HG03066 (cell line): ENCODE measurements around the gene SCGB1D1.
"Not testable (repeated sequence)": the region's sequence is repeated elsewhere in the genome, so short reads cannot be mapped to it uniquely, and the experiment has no call there.

Experiments used
- ATAC-seq: cut with Tn5 transposase; IDR thresholded peaks from one replicate; pipeline ENCODE4 v1.9.1; 2021; ENCODE audit warnings: low read depth; ENCODE audit not compliant: unreplicated experiment

The SCGB1D1 gene

GRCh38 chr11:62157603-62158002 lies 32.4 kb upstream of the SCGB1D1 start:
- no peak for ATAC-seq

- no peak for ATAC-seq
These were observed 23.6 kb upstream of the SCGB1D1 start for GRCh38 chr11:62166371-62166770.

- ATAC-seq, result no peak
These were observed 20.6 kb upstream of the SCGB1D1 start for GRCh38 chr11:62169448-62169847.

- no peak for ATAC-seq
These were observed 20.1 kb upstream of the SCGB1D1 start for GRCh38 chr11:62169935-62170334.

- no peak for ATAC-seq
These were observed 18.7 kb upstream of the SCGB1D1 start for GRCh38 chr11:62171261-62171723.

GRCh38 chr11:62172294-62172693 lies 17.7 kb upstream of the SCGB1D1 start:
- no peak for ATAC-seq

GRCh38 chr11:62176766-62177165 lies 13.2 kb upstream of the SCGB1D1 start:
- ATAC-seq, result no peak

- ATAC-seq, result no peak
These were observed 10.0 kb upstream of the SCGB1D1 start for GRCh38 chr11:62179995-62180394.

- no peak for ATAC-seq
These were observed 8.9 kb upstream of the SCGB1D1 start for GRCh38 chr11:62181097-62181496.

- no peak for ATAC-seq
These were observed 7.7 kb upstream of the SCGB1D1 start for GRCh38 chr11:62182147-62182891.

GRCh38 chr11:62186195-62186594 lies 3.8 kb upstream of the SCGB1D1 start:
- no peak for ATAC-seq

GRCh38 chr11:62193952-62194351 lies 3.9 kb downstream of the SCGB1D1 start:
- no peak for ATAC-seq

- not testable (repeated sequence) for ATAC-seq
These were observed 5.0 kb downstream of the SCGB1D1 start for GRCh38 chr11:62195010-62195409.

- no peak for ATAC-seq
These were observed 5.9 kb downstream of the SCGB1D1 start for GRCh38 chr11:62195945-62196344.

GRCh38 chr11:62197400-62197799 lies 7.4 kb downstream of the SCGB1D1 start:
- not testable (repeated sequence) for ATAC-seq

- ATAC-seq, result no peak
These were observed 11.4 kb downstream of the SCGB1D1 start for GRCh38 chr11:62201376-62201775.

GRCh38 chr11:62202910-62203309 lies 12.9 kb downstream of the SCGB1D1 start:
- no peak for ATAC-seq

GRCh38 chr11:62204430-62204829 lies 14.4 kb downstream of the SCGB1D1 start:
- no peak for ATAC-seq

- ATAC-seq, result no peak
These were observed 15.4 kb downstream of the SCGB1D1 start for GRCh38 chr11:62205441-62205840.

- ATAC-seq, result not testable (repeated sequence)
These were observed 16.5 kb downstream of the SCGB1D1 start for GRCh38 chr11:62206276-62207066.

- no peak for ATAC-seq
These were observed 18.7 kb downstream of the SCGB1D1 start for GRCh38 chr11:62208785-62209144.
